Measurements from ENCODE around the gene ABLIM1. TPM values are rescaled to one million over a fixed set of nuclear protein-coding genes. Genes with fewer than 3 reads are reported as not detected.

ABLIM1 gene
- total and polyA plus RNA-seq, 5 donors: 149 to 462 (median 411) TPM

GRCh38 chr10:114604357-114605130, 53.5 kb downstream of the ABLIM1 start:
- intact Hi-C loops (cut with DNase I): no loop called here
- Histone ChIP-seq H3K4me1 (ENCODE audit: control insufficient read depth, insufficient read depth, low read length) (peaks cover 19% of the 10 kb centered on the region), H3K27ac (ENCODE audit: low read length) (peak overlapping the region; percentile 40), H3K27me3 (ENCODE audit: control insufficient read depth, insufficient read depth) (no peaks in the 10 kb centered on the region), H3K9me3 (ENCODE audit: control insufficient read depth, low read length) (no peaks in the 10 kb centered on the region), H3K4me3 (ENCODE audit: low read length) (no peak overlapping the region)
- WGBS: 52% methylated on average over 5 of the region's 5 CpGs
- DNase-seq (peak in 1 of 3 donors; percentile 62), ATAC-seq (peak; percentile 3 to 7)

GRCh38 chr10:114603948-114604347, 54.1 kb downstream of the ABLIM1 start:
- ATAC-seq: peak; percentile 87 to 90
- Histone ChIP-seq H3K27ac (ENCODE audit: low read length) (no peak overlapping the region), H3K27me3 (ENCODE audit: control insufficient read depth, insufficient read depth) (no peaks in the 10 kb centered on the region), H3K9me3 (ENCODE audit: control insufficient read depth, low read length) (no peaks in the 10 kb centered on the region), H3K4me1 (ENCODE audit: control insufficient read depth, insufficient read depth, low read length) (peaks cover 19% of the 10 kb centered on the region), H3K4me3 (ENCODE audit: low read length) (no peak overlapping the region)
- DNase-seq: peak in 2 of 3 donors; percentile 32 to 67
- intact Hi-C loops (cut with DNase I): no loop called here
- 30% methylated on average over 2 of the region's 2 CpGs for WGBS

GRCh38 chr10:114603303-114603702, 54.8 kb downstream of the ABLIM1 start:
- no peaks in the 10 kb centered on the region for H3K27me3 ChIP-seq (ENCODE audit: control insufficient read depth, insufficient read depth)
- DNase-seq (no peak), ATAC-seq (no peak)
- no peaks in the 10 kb centered on the region for H3K9me3 ChIP-seq (ENCODE audit: control insufficient read depth, low read length)
- intact Hi-C loops (cut with DNase I): no loop called here
- 50% methylated on average over 1 of the region's 1 CpG for WGBS
- H3K27ac ChIP-seq (ENCODE audit: low read length): no peak overlapping the region
- H3K4me1 ChIP-seq (ENCODE audit: control insufficient read depth, insufficient read depth, low read length): peaks cover 19% of the 10 kb centered on the region
- no peak overlapping the region for H3K4me3 ChIP-seq (ENCODE audit: low read length)

- Histone ChIP-seq H3K27me3 (ENCODE audit: control insufficient read depth, insufficient read depth) (no peaks in the 10 kb centered on the region), H3K9me3 (ENCODE audit: control insufficient read depth, low read length) (no peaks in the 10 kb centered on the region), H3K27ac (ENCODE audit: low read length) (no peak overlapping the region), H3K4me1 (ENCODE audit: control insufficient read depth, insufficient read depth, low read length) (peaks cover 11% of the 10 kb centered on the region), H3K4me3 (ENCODE audit: low read length) (no peak overlapping the region)
- intact Hi-C loops (cut with DNase I): no loop called here
- 79% methylated on average over 3 of the region's 3 CpGs for WGBS
- DNase-seq (no peak), ATAC-seq (no peak)
Observed at GRCh38 chr10:114600057-114600456, 58.0 kb downstream of the ABLIM1 start.

- WGBS: 75% methylated on average over 5 of the region's 5 CpGs
- no peaks in the 10 kb centered on the region for H3K9me3 ChIP-seq (ENCODE audit: control insufficient read depth, low read length)
- H3K27me3 ChIP-seq (ENCODE audit: control insufficient read depth, insufficient read depth): no peaks in the 10 kb centered on the region
- intact Hi-C loops (cut with DNase I): no loop called here
- peaks cover 16% of the 10 kb centered on the region for H3K4me1 ChIP-seq (ENCODE audit: control insufficient read depth, insufficient read depth, low read length)
- ATAC-seq: no peak
- H3K27ac ChIP-seq (ENCODE audit: low read length): no peak overlapping the region
- no peak for DNase-seq
- no peak overlapping the region for H3K4me3 ChIP-seq (ENCODE audit: low read length)
Observed at GRCh38 chr10:114596793-114597192, 61.3 kb downstream of the ABLIM1 start.

- Histone ChIP-seq H3K9me3 (ENCODE audit: control insufficient read depth, low read length) (no peaks in the 10 kb centered on the region), H3K27me3 (ENCODE audit: control insufficient read depth, insufficient read depth) (no peaks in the 10 kb centered on the region), H3K4me3 (ENCODE audit: low read length) (no peak overlapping the region), H3K4me1 (ENCODE audit: control insufficient read depth, insufficient read depth, low read length) (peaks cover 11% of the 10 kb centered on the region), H3K27ac (ENCODE audit: low read length) (no peak overlapping the region)
- ATAC-seq: no peak
- DNase-seq: no peak
- intact Hi-C loops (cut with DNase I): no loop called here
- WGBS: 99% methylated on average over 1 of the region's 1 CpG
Observed at GRCh38 chr10:114593816-114594468, 64.1 kb downstream of the ABLIM1 start.

GRCh38 chr10:114593240-114593792, 64.8 kb downstream of the ABLIM1 start:
- ATAC-seq (no peak), DNase-seq (no peak)
- Histone ChIP-seq H3K4me3 (ENCODE audit: low read length) (no peak overlapping the region), H3K27me3 (ENCODE audit: control insufficient read depth, insufficient read depth) (no peaks in the 10 kb centered on the region), H3K27ac (ENCODE audit: low read length) (peak overlapping the region; percentile 45), H3K9me3 (ENCODE audit: control insufficient read depth, low read length) (no peaks in the 10 kb centered on the region), H3K4me1 (ENCODE audit: control insufficient read depth, insufficient read depth, low read length) (peaks cover 11% of the 10 kb centered on the region)
- intact Hi-C loops (cut with DNase I): no loop called here

GRCh38 chr10:114590993-114591392, 67.1 kb downstream of the ABLIM1 start:
- H3K27me3 ChIP-seq (ENCODE audit: control insufficient read depth, insufficient read depth): no peaks in the 10 kb centered on the region
- H3K4me1 ChIP-seq (ENCODE audit: control insufficient read depth, insufficient read depth, low read length): peaks cover 8% of the 10 kb centered on the region
- ATAC-seq: no peak
- intact Hi-C loops (cut with DNase I): no loop called here
- no peaks in the 10 kb centered on the region for H3K9me3 ChIP-seq (ENCODE audit: control insufficient read depth, low read length)
- no peak overlapping the region for H3K27ac ChIP-seq (ENCODE audit: low read length)
- no peak for DNase-seq
- H3K4me3 ChIP-seq (ENCODE audit: low read length): no peak overlapping the region

- Histone ChIP-seq H3K27me3 (ENCODE audit: control insufficient read depth, insufficient read depth) (no peaks in the 10 kb centered on the region), H3K9me3 (ENCODE audit: control insufficient read depth, low read length) (no peaks in the 10 kb centered on the region), H3K27ac (ENCODE audit: low read length) (no peak overlapping the region), H3K4me3 (ENCODE audit: low read length) (no peak overlapping the region), H3K4me1 (ENCODE audit: control insufficient read depth, insufficient read depth, low read length) (peaks cover 10% of the 10 kb centered on the region)
- WGBS: 52% methylated on average over 2 of the region's 2 CpGs
- DNase-seq (no peak), ATAC-seq (no peak)
- intact Hi-C loops (cut with DNase I): no loop called here
Observed at GRCh38 chr10:114584419-114584818, 73.7 kb downstream of the ABLIM1 start.

- intact Hi-C loops (cut with DNase I): no loop called here
- Histone ChIP-seq H3K9me3 (ENCODE audit: control insufficient read depth, low read length) (no peaks in the 10 kb centered on the region), H3K4me1 (ENCODE audit: control insufficient read depth, insufficient read depth, low read length) (peaks cover 20% of the 10 kb centered on the region), H3K4me3 (ENCODE audit: low read length) (no peak overlapping the region), H3K27me3 (ENCODE audit: control insufficient read depth, insufficient read depth) (no peaks in the 10 kb centered on the region), H3K27ac (ENCODE audit: low read length) (no peak overlapping the region)
- WGBS: 54% methylated on average over 1 of the region's 1 CpG
- ATAC-seq (no peak), DNase-seq (no peak)
Observed at GRCh38 chr10:114581071-114581470, 77.0 kb downstream of the ABLIM1 start.

- intact Hi-C loops (cut with DNase I): no loop called here
- WGBS: 18% methylated on average over 1 of the region's 1 CpG
- H3K4me3 ChIP-seq (ENCODE audit: low read length): no peak overlapping the region
- no peaks in the 10 kb centered on the region for H3K9me3 ChIP-seq (ENCODE audit: control insufficient read depth, low read length)
- H3K27ac ChIP-seq (ENCODE audit: low read length): no peak overlapping the region
- peaks cover 17% of the 10 kb centered on the region for H3K4me1 ChIP-seq (ENCODE audit: control insufficient read depth, insufficient read depth, low read length)
- H3K27me3 ChIP-seq (ENCODE audit: control insufficient read depth, insufficient read depth): no peaks in the 10 kb centered on the region
- ATAC-seq (peak; percentile 29 to 75), DNase-seq (no peak)
Observed at GRCh38 chr10:114577133-114577532, 80.9 kb downstream of the ABLIM1 start.
